HG03196 (cell line): Measurements from ENCODE around the gene SFXN5.
"Not testable (repeated sequence)": the region's sequence is repeated elsewhere in the genome, so short reads cannot be mapped to it uniquely, and the experiment has no call there.

ENCODE experiments used
- ATAC-seq: cut with Tn5 transposase; IDR thresholded peaks from one replicate; pipeline ENCODE4 v1.9.1; 2021; ENCODE audit not compliant: unreplicated experiment

Gene SFXN5

DNA sequence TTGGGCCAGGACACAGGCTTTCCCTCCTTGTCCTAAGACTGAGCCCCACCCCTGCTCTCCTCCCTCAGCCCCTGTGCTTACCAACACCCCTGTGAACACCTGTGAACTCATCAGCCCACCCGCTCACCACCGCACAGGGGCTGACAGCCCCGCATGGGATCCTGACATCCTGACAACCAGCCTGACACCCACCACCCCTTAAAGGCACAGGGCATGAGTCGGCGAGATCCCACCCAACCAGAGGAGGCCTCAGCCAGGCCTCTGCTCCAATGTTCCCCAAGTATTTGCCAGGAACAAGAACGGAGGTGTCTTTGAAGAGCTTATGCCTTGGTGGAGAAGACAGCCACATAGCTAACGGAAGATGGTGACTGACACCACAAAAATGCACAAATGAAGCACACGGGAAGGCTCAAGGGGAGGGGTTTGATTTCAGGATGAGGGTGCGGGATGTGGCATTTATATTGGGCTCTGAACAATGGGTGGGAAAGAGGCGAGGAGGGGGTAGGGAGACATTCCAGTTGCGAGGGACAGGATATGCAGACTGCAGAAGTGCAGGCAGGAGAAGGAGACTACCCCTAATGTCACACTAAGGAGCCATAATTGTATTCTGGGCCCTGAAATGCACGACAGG lies 30.2 kb upstream of the SFXN5 start:
- no peak for ATAC-seq

GRCh38 chr2:73100956-73101355 lies 29.4 kb upstream of the SFXN5 start:
- ATAC-seq = no peak

GRCh38 chr2:73099486-73099885 lies 28.0 kb upstream of the SFXN5 start:
- no peak for ATAC-seq

DNA sequence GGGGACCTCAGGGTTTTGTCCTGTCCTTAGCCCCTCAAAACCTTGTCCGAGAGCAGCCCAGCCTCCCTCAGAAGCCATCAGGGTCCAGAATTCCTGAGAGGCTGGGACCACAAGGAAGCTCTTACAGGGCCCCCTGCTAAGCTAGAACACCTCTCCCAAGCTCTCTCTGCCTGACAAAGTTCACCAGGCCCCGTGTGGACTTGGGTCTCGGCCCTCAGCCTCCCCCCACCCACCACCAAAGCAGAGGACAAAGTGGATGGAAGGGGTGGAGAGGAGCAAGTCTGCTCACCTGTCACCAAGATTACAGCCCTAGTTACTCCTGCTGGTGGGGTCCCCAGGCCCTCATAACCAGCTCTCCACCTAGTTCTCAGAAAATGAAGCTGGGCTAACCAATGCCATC lies 24.4 kb upstream of the SFXN5 start:
- ATAC-seq = no peak

- not testable (repeated sequence) for ATAC-seq
Observed at GRCh38 chr2:73093601-73094218, 22.2 kb upstream of the SFXN5 start.

GRCh38 chr2:73092146-73092783 lies 20.8 kb upstream of the SFXN5 start:
- ATAC-seq = no peak

DNA sequence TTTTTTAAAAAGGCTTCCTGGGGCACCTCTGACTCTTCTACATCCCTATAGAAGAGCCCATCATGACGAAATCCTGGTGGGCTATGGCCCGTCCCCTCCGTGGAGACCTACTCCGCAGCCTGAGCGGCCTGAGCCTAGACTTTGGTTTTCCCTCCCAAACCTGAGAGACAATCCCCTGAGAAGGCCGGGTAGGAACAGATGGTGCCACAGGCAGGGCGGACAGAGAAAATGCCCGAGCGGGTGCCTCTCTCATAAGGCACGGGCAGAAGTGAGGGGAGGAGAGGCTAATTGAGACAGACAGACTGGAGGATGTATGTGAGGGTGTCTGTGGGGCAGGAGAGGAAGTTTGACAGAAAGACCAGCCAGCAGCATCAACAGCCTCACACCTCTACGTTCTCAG lies 20.2 kb upstream of the SFXN5 start:
- ATAC-seq = no peak

DNA sequence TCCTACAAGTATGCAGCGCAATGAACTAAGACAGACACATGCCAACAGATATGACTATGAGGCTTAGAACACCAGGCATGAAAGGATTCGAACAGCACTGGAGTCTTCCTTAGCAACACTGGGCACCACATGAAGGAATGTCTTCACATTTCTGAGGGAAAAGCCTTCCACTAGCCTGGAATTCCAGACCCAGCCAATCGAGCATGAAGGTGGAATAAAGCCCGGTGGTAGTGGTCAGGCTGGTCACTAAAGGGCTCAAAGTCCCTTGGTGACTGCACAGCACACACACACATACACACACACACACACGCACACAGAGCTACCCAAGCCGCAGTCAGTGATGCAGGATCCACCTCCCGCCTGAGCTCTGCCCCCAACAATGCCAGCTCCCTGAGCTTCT lies 19.7 kb upstream of the SFXN5 start:
- no peak for ATAC-seq

DNA sequence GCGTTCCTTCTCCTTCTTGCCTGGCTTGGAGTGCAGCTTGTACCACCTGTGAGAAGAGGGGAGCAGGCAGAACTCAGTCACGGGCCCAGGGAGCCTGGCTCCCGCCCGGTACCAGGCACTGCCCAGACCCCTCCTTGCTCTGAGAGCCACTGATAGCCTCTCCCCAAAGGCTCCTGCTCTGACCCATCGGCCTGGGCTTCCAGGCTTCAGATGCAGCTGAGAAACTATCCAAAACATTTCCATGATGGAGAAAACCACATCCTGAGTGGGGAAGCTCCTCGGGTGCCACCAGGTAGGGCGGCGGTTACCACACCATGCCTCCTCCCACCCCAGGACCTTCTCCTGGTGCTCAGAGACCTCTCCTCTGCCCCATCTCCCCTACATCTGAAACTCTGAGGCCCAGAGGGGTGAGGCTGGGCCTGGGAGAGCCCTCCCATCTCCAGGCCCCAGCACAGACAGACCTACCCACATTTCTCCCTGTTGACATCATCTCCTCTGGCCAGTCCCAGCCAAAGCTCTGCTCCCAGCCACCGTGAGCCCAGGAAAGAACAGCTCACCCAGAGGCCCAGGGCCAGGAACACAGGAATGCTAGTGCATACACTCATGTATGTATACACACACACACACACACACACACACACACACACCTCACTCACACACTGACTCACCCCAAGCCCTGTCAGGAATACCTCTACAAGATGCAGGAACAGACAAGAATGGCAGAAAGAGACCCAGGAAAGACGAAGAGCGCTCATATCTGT lies 17.9 kb upstream of the SFXN5 start:
- ATAC-seq = no peak

GRCh38 chr2:73088703-73089102 lies 17.2 kb upstream of the SFXN5 start:
- no peak for ATAC-seq

DNA sequence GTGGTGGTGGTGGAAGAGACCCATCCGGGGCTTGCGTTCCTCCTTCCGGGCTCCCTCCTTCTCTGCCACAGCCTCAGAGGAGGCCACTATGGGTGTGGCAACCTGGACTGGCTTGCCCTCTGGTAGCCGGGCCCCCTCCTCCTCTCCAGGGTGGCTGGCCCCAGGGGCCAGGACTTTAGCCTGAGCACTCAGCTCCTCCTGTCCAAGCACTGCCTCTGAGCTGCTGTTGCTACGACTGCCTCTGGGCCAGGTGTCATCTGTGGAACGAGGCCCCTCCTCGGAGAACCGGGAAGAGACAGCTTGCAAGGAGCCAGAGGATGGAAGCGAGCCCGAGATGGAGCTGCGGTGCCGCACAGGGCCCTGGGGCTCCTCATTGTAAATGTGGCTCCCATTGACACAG lies 16.7 kb upstream of the SFXN5 start:
- ATAC-seq = no peak

DNA sequence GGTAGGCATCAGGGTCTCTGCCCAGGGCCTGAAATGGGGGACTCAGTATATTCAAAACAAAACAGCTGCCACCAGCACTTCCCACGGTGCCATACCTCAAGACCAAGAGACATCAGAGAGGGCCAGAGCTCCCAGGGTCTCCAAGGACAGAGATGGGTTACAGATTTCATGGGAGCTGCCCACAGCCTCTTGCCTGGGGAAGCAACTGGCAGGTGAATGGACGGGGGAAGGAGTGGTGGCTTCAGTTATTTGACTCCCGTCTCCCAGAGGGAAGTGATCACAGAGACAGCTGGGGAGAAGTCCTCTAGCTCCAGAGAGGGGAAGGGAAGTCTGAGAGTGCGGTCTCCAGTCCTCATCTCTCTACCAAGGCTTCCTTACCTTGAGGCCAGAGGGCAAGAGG lies 15.8 kb upstream of the SFXN5 start:
- ATAC-seq = no peak

DNA sequence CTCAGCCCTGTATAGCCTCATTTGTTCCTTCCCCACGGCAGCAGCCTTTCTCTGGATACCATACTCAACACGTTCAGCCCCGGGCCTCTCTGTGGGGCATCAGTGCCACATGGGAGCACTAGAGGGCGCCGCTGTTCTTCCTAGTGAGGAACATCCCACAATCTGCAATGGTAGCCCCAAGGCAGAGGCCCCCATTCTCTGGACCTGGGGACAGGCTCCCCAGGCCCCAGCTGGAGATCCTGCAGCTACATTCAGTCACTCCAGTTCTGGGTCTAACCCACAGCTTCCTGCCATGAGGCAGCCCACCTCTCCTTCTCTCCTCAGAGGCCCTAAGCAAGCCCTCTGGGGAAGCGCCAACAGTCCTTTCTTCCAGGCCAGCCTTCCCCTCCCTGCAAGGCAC lies 14.2 kb upstream of the SFXN5 start:
- ATAC-seq = peak; percentile 77

GRCh38 chr2:73084971-73085370 lies 13.5 kb upstream of the SFXN5 start:
- ATAC-seq = no peak

- no peak for ATAC-seq
Observed at GRCh38 chr2:73083886-73084800, 12.6 kb upstream of the SFXN5 start.

DNA sequence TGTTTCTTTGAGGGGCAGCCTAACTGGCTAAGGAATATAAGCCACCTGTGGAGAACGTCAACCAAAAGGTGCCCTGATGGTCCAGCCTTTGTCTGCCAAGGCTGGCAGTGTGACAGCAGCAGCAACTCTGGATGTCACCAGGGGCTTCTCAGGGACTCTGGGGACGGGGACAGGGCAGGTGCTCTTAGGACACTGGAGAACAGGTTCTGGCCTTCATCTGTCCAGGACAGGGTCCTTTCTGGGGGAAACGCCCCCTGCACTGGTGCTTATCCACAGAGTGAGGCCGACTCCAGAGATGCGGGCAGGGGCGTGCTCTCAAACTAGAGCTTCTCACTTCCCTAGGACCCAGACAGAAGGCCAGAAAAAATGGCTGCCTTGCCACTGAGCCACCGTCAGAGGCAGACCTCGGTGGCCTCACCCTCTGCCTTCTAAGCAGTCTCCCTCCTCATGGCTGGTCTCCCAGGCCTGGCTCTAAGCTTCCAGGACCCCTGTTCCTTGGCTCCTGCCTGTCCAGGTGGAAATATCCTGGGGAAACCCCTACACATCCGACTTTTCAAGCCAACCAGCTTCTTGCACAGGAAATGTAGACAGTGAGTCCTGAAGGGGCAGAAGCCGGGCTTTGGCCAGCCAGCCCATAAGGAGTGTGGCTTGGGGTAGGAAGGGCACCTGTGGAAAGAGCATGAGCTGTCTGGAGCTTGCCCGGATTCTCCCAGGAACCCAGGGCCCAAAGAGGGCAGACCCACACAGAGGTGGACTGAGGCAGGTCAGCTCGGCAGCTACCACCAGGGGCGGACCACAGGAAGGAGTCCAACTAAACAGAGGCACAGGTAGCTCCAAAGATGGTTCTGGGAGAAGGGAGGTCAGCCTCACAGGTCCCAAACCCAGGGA lies 11.3 kb upstream of the SFXN5 start:
- no peak for ATAC-seq

GRCh38 chr2:73081181-73081671 lies 9.7 kb upstream of the SFXN5 start:
- no peak for ATAC-seq

- ATAC-seq = no peak
Observed at GRCh38 chr2:73080321-73081131, 9.0 kb upstream of the SFXN5 start.

GRCh38 chr2:73079636-73080035 lies 8.1 kb upstream of the SFXN5 start:
- no peak for ATAC-seq
